H1 (cell line): ENCODE data around the gene ST3GAL3. TPM values are rescaled to one million over a fixed set of nuclear protein-coding genes. Genes with fewer than 3 reads are reported as not detected.

Experiments
- RBBP5 ChIP-seq: IDR thresholded peaks from 2 replicates; pipeline ENCODE4 v1.7.1; 2012; ENCODE audit warnings: low read depth, mild to moderate bottlenecking, inconsistent platforms, low read length, moderate library complexity, borderline replicate concordance
- SIN3A ChIP-seq, 2 experiments: IDR thresholded peaks in 1 of 2; conservative IDR thresholded peaks in 1 of 2; 2 replicates each; pipeline ENCODE4 v1.6.1; 2011 to 2012; ENCODE audit warnings: low read length in 2 of 2, improper control_type of control experiment in 1 of 2, low read depth in 1 of 2, mild to moderate bottlenecking in 1 of 2
- YY1 ChIP-seq: IDR thresholded peaks from 2 replicates; pipeline ENCODE4 v1.6.1; 2011; ENCODE audit warnings: low read depth, mild to moderate bottlenecking, low read length
- polyA plus RNA-seq, 7 experiments: library from polyadenylated mRNA; depleted of rRNA in 3 of 7; stranded (reverse) in 5 of 7; unstranded in 2 of 7; fragments of >200 nt in 5 of 7; fragments of 200-250 nt in 2 of 7; gene quantifications; 1 replicate in 5 of 7; 2 replicates in 1 of 7; 4 replicates in 1 of 7; pipeline versions ENCODE4 v1.2.1 to v1.2.3, GENCODE V29; 2011 to 2013; ENCODE audit warnings: missing spikeins in 2 of 7, mixed read lengths in 2 of 7
- total RNA-seq: library from RNA; stranded (reverse); fragmentation: NEBNext Ultra II Directional; extraction: Animal tissue kit (Norgen Biotek cat#: 25700); gene quantifications from 2 replicates; pipeline ENCODE4 v1.2.1, GENCODE V29; 2021

ST3GAL3 gene
- total and polyA plus RNA-seq, 2 of the 8 experiments (the other 6 are each of a cell fraction or from before 2014, with no cell fraction given), result 6.8 to 7.0 TPM

DNA sequence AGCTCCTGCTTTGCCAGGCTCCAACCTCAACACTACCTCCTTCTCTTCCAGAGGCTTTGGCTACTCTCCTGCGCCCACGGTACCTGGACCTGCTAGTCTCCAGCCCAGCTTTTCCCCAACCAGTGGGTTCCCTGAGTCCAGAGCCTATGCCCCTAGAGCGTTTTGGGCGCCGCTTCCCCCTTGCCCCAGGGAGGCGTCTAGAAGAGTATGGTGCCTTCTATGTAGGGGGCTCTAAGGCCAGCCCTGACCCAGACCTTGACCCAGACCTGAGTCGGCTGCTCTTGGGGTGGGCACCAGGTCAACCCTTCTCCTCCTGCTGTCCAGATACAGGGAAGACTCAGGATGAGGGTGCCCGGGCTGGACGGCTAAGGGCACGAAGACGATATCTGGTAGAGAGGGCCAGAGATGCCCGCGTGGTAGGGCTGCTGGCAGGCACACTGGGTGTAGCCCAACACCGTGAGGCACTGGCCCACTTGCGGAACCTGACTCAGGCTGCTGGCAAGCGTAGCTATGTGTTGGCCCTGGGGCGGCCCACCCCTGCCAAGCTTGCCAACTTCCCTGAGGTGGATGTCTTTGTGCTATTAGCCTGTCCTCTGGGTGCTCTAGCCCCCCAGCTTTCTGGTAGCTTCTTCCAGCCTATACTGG lies 264.1 kb downstream of the ST3GAL3 start (continued):
- no peak for TF ChIP-seq SIN3A (conservative IDR thresholded peaks at IDR 0.05 in 1 of 2, IDR thresholded peaks at IDR 0.05 in 1 of 2; ENCODE audit: low read depth in 1 of 2, low read length in 2 of 2)
- no peak for TF ChIP-seq RBBP5
- TF ChIP-seq YY1, result no peak
- TF ChIP-seq, all 59 proteins: peak for 0
